Right ventricle myocardium inferior (tissue), 1 donor: ENCODE measurements around the gene RPGR. TPM values are rescaled to one million over a fixed set of nuclear protein-coding genes. Genes with fewer than 3 reads are reported as not detected.

ENCODE experiments used
- ATAC-seq: fragments of 200-7000 bp; cut with Tn5 transposase; one replicate; pipeline ENCODE4 v1.9.1; 2020; ENCODE audit warnings: mild to moderate bottlenecking, moderate library complexity
- DNase-seq: peaks from one replicate; pipeline ENCODE4 v3.0.0; 2021; ENCODE audit errors: missing footprints
- intact Hi-C: fragments of 100-400 bp; cut with DNase I; formaldehyde crosslinking; loops from one replicate; pipeline ENCODE4 v1.11.0; 2022
- long read RNA-seq: library from polyadenylated mRNA; unstranded; transcript quantifications from one replicate; pipeline ENCODE4 v2.0.0, GENCODE V29; 2021
- total RNA-seq: library from RNA; stranded (reverse); fragmentation: NEBNext Ultra II Directional; extraction: Animal tissue kit (Norgen Biotek cat#: 25700); gene quantifications from one replicate; pipeline ENCODE4 v1.2.1, GENCODE V29; 2021
- donor health status: DM: no; HTN: yes; CAD: no; lungs with severe emphysema.

Gene RPGR, protein sequence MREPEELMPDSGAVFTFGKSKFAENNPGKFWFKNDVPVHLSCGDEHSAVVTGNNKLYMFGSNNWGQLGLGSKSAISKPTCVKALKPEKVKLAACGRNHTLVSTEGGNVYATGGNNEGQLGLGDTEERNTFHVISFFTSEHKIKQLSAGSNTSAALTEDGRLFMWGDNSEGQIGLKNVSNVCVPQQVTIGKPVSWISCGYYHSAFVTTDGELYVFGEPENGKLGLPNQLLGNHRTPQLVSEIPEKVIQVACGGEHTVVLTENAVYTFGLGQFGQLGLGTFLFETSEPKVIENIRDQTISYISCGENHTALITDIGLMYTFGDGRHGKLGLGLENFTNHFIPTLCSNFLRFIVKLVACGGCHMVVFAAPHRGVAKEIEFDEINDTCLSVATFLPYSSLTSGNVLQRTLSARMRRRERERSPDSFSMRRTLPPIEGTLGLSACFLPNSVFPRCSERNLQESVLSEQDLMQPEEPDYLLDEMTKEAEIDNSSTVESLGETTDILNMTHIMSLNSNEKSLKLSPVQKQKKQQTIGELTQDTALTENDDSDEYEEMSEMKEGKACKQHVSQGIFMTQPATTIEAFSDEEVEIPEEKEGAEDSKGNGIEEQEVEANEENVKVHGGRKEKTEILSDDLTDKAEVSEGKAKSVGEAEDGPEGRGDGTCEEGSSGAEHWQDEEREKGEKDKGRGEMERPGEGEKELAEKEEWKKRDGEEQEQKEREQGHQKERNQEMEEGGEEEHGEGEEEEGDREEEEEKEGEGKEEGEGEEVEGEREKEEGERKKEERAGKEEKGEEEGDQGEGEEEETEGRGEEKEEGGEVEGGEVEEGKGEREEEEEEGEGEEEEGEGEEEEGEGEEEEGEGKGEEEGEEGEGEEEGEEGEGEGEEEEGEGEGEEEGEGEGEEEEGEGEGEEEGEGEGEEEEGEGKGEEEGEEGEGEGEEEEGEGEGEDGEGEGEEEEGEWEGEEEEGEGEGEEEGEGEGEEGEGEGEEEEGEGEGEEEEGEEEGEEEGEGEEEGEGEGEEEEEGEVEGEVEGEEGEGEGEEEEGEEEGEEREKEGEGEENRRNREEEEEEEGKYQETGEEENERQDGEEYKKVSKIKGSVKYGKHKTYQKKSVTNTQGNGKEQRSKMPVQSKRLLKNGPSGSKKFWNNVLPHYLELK
- 3.8 TPM for total RNA-seq
- long read RNA-seq, partial matches to known transcripts: 0 of 1 reads
- long read RNA-seq, other reads (novel, unspliced or antisense): 0 of 1 reads

DNA sequence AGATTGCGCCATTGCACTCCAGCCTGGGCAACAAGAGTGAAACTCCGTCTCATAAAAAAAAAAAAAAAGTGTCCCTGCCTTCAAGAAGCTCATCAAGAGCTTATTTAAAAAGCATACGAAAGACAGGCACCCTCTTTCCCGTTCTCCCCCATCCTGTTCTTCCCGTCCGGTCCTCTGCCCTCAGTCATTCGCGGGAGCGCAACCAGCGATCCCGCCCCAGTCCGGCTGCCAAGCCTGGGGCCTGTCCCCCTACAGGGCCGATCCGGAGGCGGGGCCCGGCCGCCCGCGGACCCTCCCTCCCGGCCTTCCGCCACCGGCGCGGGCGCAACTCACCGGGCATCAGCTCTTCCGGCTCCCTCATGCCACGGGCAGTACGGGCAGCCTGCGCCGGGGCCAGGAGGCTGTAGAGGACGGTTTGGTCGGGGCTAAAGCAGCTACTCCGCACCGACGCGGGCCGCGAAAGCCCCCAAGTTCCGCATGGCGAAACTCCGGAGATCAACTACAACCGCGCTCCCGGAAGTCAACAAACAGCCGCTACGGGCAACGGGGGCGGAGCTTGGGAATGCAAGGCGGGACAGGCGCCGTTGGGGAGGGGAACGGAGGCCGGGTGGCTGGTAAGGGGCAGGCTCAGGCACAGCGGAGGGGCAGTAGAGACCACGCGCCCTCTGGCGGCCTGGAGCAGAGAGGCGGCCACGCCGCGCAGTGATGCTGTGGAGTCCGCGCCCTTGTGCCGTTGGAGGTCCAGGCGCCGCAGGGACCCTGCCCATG, at the start of gene RPGR:
RPGR (minus strand) TSS at position 503 of the 768 bp plus-strand sequence; CDS start at position 361, 142 bp downstream.
- intact Hi-C loops: loop anchor here (1.0 to 5.0 kb wide), 3 partner anchors 107 to 400 kb away; partner anchors contain the start of gene SRPX
- peak; percentile 97 for DNase-seq
- ATAC-seq: peak; percentile 99

DNA sequence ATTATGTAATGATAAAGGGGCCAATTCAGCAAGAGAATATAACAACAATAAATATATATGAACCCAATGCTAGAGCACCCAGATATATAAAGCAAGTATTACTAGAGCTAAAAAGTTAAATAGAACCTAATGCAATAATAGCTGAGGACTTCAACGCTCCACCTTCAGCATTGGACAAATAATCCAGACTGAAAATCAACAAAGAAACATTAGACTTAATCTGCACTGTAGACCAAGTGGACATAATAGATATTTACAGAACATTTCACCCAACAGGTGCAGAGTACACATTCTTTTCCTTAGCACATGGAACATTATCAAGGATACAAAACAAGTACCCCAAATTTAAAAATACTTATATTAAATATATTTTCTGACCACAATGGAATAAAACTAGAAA, 49.4 kb upstream of the RPGR start:
- DNase-seq: no peak
- intact Hi-C loops: no loop called here

DNA sequence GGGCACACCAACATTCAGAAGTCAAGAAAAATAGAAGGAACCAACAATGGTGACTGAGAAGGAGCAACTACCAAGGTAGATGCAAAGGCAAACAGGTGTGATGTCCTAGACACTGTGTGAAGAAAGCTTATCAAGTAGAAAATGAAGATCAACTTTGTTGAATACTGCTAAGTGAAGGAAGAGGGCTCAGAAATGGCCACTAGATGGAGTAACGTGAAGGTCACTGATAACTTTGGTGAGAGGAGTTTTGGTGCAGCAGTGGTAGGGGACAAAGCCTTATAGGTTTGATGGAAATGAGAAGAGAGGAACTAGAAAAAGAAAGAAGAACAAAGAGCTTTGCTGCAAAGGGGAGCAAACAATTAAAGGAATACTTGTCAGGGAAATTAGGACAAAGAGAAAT, 48.6 kb upstream of the RPGR start:
- ATAC-seq (no peak), DNase-seq (no peak)
- intact Hi-C loops: no loop called here

More for the DNA sequence above, 49.4 kb upstream of the RPGR start:
- no peak for ATAC-seq

DNA sequence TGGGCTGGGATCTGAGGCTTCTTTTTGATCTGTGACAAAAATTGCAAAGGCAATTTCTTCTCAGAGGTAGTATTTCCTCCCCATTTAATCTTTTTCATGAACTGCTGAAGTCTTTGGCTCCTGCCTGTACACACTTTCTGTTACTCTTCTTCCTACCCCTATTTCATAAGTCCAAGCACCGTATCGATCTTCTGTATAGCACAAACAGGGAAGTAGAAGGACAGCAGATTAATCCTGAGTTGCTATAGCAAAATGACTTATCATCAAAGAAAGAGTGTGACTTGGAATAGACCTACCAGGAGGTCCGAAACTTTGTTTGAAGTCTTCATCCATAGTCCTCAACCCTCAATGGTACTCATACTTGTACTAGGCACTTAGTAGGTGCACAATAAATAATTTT, 47.1 kb upstream of the RPGR start:
- intact Hi-C loops: no loop called here
- no peak for ATAC-seq
- no peak for DNase-seq

DNA sequence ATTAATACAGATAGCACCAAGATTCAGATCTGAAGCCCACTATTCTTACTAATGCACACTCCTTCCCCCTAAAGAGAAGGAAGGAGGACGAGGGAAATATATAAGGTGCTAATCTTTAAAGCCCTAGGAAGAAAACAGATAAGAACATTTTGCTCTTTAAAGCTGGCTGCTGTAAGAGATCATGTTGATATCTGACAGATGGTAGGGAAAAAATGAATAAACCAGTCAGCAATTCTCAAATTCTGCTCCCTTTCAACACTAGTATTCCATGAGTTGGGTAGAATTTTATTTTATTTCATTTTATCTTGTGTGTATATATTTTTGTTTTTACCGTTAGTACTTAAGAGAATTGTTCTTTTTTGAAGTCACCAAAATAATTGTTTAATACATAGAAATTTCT, 44.3 kb upstream of the RPGR start:
- intact Hi-C loops: no loop called here
- no peak for DNase-seq
- ATAC-seq: no peak

DNA sequence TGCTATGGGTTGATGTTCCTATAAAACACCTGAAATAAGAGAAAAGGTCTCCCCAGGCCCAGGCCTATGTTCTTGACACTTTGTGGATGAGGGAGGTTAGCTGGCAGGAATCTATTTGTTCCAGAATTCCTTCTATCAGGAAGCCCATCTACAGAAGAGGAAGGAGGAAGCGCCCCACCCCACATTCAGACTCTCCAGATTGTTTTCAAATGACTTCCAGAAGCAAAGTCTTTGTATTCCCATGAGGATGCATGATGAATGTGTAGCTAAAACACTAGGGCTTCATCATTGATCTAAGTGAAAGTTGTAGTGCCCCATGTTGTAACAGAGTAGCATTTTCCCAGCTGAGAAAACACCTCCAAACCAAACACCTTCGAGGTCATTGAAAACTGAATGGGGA, 41.5 kb upstream of the RPGR start:
- ATAC-seq (no peak), DNase-seq (no peak)
- intact Hi-C loops: no loop called here

DNA sequence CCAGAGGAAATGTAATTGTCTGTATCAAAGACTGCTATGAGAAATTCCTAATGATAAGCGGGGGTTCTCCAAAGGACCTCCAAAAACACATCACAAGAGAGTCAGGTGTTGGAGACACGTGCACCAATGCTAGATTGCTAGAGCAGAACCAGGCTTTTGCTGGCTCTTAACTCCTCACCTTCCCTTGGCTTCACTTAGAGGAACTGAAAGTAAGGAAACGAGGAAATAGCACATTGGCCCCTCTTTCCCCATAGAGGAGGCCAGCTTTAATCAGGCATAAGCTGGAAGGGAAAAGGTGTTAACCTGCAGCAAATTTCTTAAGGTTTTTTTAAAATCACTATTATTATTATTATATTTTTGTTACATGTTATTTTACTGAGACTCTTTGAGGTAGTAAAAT, 38.6 kb upstream of the RPGR start:
- DNase-seq (no peak), ATAC-seq (no peak)
- intact Hi-C loops: no loop called here

DNA sequence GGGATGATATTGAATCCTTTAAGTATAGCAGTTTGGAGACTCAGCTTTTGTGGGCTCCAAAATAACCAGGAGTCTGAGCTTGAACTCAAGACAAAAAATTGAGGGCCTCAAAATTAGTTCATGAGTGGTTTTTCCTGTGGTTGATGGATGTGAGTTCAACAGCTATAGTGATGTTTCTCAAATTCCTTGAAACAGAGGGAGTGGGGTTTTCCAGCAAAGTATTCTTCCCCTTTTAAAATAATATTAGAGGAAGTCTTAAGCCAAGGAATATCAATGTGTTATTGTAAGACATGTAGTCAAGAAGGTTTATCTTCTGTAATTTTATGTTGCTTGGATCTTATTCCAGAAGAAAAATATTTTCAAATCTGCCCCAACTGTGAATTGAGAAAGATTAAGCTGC, 35.7 kb upstream of the RPGR start:
- DNase-seq: no peak
- intact Hi-C loops: no loop called here
- no peak for ATAC-seq

DNA sequence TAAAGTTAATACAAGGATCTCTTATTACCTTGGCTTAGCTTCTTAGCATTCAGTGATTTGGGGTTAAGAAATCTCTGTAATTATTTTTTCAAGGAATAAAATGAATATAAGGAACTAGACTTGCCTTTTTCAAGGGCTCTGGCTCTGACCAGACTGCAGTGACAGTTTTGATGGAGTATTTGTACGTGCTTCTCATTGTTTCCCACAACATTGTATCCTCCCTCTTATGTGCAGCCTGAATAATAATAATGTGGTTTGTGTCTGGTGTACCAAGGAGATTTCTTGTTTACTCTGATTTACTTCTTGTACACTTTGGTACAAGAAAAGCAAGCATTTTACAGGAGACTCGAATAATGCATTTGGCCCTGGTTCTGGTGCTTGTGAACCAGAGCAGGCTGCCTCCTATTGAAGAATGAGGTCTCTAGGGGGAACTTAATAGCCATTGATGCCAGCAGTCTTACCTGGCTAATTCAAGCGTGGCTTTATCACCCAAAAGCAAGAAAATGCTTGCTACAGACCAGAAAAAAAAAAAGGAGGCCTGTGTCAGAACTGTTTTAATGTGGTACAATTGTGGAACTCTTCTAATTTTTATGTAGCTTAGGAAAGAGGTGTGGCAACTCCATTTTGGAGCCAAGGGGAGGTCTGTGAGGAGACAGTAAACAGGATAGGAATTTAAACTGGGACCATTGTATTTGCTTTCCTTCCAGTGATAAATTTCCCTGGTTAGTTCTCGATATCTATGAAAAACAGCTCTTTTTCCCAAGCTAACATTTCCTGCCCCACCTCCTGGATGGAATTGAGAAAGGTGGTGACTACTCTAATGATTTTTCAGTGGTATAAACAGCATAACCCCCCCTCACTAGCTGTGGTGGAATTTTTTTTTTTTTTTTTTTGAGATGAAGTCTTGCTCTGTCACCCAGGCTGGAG, 30.7 kb upstream of the RPGR start:
- intact Hi-C loops: no loop called here
- no peak for DNase-seq
- no peak for ATAC-seq

DNA sequence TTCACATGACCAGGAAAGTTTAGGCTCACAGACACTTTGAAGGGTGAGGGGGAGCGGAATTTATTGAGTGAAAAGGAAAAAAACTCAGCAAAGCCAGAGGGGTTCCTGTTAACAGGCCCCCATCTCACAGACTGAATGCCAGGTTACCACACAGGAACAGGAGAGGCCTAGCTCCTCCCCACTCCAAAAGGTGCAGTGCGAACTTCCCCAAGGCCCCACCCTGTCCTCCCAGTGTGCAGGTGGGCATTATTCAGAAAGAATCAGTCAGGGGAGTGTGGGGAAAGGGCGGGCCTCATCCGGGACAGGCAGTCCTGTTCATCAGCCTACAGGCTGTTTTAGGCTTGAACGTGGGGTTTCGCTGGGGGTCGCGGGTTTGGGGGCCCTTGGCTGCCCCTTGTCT, 29.1 kb upstream of the RPGR start:
- intact Hi-C loops: no loop called here
- DNase-seq (no peak), ATAC-seq (no peak)

DNA sequence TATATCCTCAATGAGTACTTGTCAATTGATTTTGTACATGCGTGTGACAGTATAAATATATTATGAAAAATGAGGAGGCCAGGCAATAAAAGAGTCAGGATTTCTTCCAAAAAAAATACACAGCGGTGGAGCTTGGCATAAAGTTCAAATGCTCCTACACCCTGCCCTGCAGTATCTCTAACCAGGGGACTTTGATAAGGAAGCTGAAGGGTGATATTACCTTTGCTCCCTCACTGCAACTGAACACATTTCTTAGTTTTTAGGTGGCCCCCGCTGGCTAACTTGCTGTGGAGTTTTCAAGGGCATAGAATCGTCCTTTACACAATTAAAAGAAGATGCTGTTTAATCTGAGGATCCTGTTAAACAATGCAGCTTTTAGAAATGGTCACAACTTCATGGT, 25.1 kb upstream of the RPGR start, which contains the start of gene OTC:
OTC (plus strand) TSS at position 243 of the 400 bp plus-strand sequence; CDS start at position 336, 93 bp downstream.
- no peak for ATAC-seq
- DNase-seq: no peak

DNA sequence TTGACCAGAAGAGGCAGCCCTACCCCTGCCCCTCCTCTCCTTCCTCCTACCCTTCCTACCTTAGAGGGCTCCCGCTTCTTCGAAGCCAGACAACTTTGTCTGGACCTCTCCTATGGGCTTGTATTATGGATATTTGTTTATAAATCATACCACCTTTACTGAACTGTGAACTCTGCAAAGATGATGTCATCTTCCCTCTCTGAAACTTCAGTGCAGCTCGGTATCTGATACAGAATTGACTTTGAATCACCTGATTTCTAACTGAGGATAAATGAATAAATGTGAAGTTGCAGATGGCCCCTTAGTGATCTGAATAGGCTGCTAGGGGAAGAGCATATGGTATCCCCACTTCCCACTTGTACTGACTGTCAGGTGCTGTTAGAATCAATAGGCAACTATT, 24.0 kb upstream of the RPGR start:
- intact Hi-C loops: no loop called here

More for the DNA sequence above, 25.1 kb upstream of the RPGR start, which contains the start of gene OTC:
- intact Hi-C loops: no loop called here

DNA sequence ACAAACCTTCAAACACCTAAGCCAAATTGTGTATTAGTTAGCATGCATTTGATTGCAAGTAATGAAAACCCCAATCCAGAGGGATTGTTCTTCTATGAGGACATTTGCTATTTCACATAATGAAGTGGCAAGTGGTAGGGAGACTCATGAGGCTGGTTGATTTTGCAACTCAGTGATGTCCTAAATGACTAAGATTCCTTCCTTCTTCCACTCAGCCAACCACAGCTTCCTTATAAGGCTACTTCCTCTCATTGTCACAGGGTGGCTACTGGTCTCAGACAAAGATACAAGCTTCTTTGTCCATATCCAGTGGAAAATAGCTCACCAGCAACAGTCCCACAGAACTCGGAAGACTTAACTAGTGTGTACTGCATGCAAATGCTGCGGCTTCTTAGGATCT, 19.8 kb upstream of the RPGR start:
- DNase-seq (no peak), ATAC-seq (no peak)
- intact Hi-C loops: no loop called here

More for the DNA sequence above, 24.0 kb upstream of the RPGR start:
- DNase-seq (peak; percentile 5), ATAC-seq (no peak)

DNA sequence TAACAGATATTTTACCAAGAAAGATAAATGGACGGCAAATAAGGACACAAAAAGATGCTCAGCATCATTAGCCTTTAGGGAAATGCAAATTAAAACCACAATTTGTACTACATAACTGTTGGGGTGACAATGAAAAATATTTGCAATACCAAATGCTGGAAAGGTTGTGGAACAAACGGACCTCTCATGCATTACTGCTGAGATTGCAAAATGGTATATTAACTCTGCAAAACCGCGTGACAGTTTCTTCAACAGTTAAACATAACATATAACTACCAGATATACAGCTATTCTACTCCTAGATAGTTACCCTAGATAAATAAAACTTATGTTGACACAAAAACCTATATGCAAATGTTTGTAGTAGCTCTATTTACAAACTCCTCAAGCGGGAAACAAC, 18.8 kb upstream of the RPGR start:
- DNase-seq: no peak
- no peak for ATAC-seq
- intact Hi-C loops: no loop called here

DNA sequence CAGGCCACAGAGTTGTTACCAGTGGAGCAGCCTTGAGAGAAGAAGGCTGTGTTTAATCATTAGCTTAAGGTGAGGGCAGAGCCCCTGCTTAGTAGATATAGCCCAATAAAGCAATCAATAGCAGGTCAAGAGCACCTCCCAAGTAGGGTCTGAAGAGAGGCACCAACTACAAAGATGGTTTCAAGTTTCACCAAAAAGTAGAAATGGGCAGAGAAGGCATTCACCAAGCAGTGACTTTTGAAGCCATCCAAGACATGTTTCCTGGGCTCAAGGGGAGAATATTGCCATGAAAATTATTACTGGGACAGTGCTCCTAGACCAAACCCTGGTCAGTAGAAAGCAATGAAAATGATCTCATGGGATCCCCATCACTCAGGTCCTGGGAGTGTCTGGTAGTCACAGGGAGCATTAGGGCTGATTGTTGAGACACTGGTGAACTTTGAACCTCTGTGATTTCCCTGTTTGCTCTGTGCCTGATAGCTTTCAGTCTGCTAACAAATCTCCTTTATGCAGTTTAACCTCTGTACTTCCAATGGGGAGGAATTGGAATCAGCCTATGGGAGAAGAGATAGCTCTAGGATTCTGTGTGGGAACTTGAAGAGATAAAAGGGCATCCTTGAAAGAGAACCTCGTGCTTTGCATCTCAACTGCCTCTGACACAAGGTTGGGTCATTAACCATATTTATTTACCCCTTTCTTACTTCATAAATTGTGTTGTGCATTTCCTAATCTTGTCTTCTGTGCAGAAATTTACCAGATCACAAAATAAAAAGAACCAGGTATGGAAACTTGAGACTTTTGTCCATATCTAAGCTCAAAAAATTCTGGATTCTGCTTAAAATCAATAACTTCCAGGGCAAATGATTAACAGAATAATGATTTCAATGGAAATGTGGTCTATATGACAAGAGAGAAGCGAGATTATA, 15.8 kb upstream of the RPGR start:
- ATAC-seq (no peak), DNase-seq (no peak)
- intact Hi-C loops: no loop called here

DNA sequence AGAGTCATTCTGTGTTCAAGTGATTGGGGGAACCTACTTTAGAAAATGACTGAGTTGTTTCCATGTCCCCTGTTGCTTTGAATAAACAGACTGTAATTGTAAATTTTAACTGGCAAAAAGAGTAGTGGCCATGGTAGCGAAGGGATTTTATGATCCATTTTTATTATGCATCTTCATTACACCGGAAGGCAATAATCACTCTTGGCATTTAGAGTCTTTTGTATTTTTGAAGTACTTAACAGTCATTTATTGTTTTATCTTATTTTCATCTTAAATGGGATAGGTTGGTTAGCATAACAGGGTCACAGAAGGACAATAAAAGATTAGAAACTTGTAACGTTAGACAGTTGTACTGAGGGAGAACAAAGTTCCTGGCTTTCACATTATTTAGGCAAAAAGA, 14.1 kb upstream of the RPGR start:
- intact Hi-C loops: no loop called here
- ATAC-seq: no peak
- DNase-seq: no peak
